Iris pigment epithelial cell (primary cell): ENCODE measurements around the gene EVI2B.
"Not testable (repeated sequence)": the region's sequence is repeated elsewhere in the genome, so short reads cannot be mapped to it uniquely, and the experiment has no call there.

Source experiments
- DNase-seq: peaks from one replicate; pipeline ENCODE4 v3.0.0-alpha.2; 2011; ENCODE audit warnings: low read depth

The EVI2B gene, protein sequence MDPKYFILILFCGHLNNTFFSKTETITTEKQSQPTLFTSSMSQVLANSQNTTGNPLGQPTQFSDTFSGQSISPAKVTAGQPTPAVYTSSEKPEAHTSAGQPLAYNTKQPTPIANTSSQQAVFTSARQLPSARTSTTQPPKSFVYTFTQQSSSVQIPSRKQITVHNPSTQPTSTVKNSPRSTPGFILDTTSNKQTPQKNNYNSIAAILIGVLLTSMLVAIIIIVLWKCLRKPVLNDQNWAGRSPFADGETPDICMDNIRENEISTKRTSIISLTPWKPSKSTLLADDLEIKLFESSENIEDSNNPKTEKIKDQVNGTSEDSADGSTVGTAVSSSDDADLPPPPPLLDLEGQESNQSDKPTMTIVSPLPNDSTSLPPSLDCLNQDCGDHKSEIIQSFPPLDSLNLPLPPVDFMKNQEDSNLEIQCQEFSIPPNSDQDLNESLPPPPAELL

DNA sequence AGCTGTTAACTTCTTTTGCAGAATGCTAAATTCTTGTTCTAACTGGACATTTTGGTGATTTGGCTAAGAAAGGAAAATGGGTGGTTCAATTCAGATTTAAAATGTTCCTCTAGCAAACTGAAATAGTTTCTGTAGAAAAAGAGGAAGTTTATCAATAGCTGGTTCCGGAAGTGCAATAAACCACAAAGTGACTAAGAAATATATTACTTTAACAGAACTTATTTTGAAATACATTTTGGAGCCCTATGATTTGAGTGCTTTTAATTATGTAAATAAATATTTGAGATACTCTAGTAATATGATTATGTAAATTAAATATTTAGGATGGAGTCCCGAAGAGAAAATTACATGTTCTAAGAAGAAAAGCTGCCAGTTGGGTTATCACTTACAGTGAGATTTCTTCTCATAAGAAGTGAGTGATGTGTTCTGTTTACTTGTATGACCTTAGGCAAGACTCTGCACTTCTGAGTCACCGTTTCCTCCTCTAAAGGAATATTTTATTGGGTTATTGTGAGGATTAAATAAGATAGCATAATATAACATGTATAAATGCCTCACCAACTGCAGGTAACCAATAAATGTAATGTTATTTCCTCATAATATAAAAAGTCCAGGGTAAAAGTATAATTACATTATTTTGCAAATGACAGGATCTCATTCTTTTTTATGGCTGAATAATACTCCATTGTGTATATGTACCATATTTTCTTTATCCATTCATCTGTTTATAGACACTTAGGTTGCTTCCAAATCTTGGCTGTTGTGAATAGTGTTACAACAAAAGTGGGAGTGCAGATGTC, at the start of gene EVI2B:
Gene EVI2B, minus strand, starts transcription at position 73 of the 800 bp plus-strand sequence. CDS start 8,445 bp downstream, outside the sequence.
- DNase-seq = peak; percentile 91

DNA sequence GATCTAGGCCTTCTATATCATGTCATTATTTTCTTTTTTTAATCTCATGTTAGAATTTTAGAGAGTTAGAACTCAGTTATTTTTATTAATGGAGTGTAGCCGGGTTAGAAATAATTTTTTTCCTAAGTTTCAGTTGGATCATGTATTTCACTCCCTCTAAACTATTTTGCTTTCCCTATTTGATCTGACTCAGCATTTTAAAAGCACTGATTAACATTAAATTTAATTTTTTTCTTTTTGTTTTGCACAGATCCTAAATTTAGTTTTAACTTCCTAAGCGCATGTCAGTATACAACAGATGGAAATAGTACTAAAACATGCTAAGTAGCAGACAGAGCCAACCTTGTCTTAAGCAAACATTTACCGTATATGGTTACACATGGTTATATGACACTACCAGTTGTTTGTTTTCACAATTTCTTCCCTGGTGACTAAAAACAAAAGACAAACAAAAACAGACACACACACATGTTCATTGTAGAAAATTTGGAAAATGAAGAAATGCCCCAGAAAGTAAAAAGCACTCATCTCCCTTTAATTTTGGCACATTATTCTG, 44.1 kb upstream of the EVI2B start:
- peak; percentile 18 for DNase-seq

DNA sequence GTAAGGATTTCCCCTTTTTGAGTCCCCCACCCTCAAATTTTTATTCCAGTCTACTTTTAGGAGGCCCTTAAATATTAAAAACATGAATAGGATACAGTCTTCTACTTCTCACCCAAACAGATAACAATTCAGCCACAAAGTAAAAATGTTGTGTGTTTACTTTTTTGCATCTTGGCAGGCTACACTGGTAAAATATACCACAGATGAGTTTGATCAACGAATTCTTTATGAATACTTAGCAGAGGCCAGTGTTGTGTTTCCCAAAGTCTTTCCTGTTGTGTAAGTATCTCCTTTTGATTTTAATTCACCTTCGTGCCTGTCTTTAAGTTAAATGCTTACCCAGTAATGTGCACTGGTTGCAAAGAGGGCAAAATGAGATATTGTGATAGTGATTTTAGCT, 43.2 kb upstream of the EVI2B start:
- peak; percentile 15 for DNase-seq

DNA sequence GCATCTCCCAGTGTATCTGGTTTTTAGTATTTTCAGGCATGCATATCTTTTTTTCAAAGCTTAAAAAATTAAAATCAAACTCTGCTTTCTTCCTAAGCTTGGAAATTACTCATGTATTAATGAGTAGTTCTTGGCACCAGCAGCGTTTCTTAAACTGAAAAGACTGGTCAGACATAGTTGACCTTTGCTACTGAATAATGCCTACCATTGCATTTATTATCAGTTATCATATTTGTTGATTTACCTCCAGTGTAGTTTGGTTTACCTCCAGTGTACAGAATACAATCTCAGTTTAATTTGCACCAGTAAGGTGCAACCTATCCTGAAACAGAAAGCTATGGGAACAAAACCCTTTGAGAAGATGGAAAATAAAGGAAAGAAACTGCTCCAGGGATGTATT, 42.1 kb upstream of the EVI2B start:
- no peak for DNase-seq

DNA sequence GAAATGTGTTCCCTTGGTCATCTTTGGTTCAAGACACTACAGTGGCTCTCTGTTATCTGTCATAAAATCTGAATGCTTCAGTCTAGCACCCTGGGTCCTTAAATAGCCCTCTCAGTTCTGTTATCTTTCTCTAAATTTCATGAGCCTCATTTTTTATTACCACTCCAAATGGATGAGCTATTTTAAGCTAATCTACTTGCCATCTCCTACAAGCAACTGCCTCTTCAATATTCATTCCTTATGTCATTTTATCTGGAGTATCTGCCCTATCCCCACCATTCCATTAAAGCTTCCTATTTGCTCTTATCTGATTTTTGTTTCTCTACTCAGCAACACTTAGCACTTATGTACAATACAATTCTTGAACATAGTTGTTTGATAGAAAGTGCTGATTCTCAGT, 35.6 kb upstream of the EVI2B start:
- no peak for DNase-seq

DNA sequence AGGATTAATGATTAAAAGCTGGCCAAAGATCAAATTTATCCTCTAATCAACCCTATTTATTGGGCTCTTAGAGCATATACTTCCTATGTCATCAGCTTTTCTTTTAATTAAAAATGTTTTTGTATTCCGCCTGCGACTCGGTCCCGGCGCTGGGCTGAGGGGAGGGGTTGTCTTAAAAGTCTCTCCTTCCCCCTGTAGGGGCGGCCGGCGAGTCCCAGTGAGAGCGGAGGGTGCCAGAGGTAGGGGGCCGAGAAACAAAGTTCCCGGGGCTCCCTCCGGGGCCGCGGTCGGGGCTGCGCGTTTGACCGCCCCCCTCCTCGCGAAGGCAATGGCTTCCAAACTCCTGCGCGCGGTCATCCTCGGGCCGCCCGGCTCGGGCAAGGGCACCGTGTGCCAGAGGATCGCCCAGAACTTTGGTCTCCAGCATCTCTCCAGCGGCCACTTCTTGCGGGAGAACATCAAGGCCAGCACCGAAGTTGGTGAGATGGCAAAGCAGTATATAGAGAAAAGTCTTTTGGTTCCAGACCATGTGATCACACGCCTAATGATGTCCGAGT, 31.4 kb upstream of the EVI2B start:
- DNase-seq = not testable (repeated sequence)

DNA sequence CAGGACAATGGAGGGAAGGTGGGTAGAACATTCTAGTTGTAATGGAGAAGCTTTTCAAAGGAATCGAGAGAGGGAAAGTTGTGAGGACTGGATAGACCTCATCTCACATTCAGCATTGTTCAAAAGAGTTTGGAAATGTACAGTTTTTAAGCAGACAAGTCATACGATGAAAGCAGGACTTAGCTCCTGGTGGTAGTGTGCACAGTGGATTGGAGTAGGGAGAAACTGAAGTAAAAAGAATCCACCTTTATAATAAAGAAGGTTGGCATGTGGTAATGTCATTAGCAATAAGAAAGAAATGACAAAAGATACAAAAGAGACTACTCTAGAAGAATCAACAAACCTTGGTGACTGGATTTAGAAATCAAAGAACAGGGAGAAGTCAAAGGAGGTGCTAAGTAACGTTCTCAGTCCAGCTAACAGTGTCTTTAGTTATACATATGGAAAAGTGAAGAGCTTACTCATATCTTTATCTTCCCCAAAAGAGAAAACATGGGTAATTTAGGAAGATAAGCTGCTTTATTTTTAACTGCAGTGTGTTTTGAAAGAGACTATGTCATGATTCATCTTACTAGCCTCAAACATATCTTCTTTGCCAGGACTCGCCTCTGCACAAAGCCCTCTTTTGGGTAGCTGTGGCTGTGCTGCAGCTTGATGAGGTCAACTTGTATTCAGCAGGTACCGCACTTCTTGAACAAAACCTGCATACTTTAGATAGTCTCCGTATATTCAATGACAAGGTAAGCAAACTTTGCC, 26.2 kb upstream of the EVI2B start:
- peak; percentile 90 for DNase-seq

DNA sequence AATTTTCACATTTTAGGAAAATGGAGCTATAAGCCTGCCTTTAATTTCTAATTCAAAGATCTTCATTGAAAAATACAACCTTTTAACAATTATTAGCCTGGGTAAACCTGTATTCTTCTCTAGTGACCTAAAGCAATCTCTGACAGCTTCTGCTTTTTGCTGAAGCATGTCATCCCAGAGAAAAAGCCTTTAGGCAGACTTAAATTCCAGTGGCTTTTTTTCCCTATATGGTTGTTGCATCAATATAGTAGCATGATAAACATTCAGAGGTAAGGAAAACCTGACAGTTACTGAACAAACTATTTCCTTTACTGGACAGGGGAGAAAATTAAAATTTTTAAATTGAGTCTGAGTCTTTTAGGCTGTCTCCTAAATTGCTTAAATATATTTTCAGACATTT, 15.4 kb upstream of the EVI2B start:
- DNase-seq = peak; percentile 31

DNA sequence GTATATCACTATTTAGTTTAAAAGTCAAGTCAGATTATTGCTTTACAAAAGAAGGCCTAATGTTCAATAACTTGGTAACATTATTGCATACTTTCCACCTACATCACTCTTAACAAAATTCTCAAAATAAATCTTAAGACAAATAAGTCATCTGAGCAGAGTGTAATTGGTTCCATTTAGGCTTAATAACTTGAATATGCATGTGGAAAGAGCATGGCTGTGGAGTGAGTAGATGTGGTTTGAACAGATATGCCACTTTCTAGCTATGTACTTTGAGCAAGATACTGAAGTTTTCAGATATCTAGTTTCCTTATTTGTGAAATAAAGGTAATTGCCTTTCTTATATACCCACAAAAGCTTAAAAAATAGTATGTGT, 14.3 kb upstream of the EVI2B start:
- peak; percentile 81 for DNase-seq

DNA sequence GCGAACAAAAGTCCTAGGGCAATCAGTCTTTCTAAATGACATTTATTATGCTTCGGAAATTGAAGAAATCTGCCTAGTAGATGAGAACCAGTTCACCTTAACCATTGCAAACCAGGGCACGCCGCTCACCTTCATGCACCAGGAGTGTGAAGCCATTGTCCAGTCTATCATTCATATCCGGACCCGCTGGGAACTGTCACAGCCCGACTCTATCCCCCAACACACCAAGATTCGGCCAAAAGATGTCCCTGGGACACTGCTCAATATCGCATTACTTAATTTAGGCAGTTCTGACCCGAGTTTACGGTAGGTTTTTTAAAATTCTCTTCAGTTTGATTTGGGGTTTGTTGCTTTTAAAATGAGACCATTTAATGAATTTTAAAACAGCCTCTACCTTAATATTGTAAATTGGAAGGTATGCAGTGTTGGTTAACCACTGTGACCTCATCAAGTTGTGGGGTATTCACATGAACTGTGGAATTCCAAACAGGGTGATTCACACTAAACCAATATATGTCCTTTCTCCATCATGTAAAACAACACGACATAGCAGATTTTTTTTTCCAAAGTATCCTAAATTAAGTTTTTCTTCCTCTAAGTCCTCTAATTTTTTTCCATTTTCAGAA, 13.8 kb upstream of the EVI2B start:
- peak; percentile 95 for DNase-seq

DNA sequence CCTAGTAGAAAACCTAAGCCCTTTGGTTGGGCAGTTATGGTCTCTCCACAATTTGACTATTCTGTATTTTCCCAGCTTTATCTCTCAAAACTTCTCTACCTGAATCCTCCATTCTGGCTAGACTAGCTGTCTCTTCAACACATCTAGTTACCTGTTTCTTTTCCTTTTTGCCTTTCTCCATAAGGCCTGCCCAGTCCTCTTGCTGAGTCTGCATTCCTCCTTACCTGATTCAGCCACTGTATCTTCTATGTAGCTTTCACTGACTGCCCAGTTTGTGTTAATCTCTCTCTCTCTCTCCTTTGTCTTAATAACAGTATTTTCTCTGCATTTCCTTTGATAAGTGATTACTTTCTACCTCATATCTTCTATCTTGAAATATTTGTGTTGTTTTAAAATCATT, 9.7 kb upstream of the EVI2B start:
- DNase-seq = no peak

DNA sequence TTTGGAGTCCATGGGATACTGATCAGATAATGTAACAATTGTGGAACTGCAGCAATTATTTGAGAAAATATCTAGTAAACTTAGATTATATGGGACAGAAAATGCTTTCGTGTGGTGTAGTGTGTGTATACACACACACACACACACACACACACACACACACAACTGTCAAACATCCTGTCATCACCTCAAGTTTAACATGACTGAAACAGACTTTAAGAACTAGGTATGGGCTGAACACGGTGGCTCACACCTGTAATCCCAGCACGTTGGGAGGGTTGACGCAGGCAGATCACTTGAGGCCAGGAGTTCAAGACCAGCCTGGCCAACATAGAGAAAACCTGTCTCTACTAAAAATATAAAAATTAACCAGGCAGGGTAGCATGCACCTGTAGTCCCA, 8.1 kb upstream of the EVI2B start:
- no peak for DNase-seq

DNA sequence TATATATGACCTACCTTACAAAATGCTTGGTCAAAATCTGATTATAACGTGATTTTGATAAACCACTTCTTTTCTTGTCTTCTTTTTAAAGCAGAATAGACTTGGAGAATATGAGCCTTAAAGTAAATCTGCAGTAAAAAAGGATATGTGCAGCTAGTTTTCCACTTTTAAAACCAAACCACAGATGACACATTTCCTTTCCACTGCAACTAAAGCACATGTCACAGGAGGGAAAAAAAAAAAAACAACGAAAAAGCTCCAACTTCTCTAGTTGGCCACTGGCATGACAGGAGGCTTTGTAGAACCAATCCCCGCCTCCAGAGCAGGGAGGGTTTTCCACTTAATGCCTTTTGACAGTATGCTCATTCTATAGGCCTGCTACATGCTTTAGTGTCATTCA, 7.6 kb upstream of the EVI2B start, which contains the start of gene EVI2A:
Gene EVI2A, minus strand, starts transcription at position 142 of the 400 bp plus-strand sequence. CDS start 2,609 bp downstream, outside the sequence.
- DNase-seq = peak; percentile 92

DNA sequence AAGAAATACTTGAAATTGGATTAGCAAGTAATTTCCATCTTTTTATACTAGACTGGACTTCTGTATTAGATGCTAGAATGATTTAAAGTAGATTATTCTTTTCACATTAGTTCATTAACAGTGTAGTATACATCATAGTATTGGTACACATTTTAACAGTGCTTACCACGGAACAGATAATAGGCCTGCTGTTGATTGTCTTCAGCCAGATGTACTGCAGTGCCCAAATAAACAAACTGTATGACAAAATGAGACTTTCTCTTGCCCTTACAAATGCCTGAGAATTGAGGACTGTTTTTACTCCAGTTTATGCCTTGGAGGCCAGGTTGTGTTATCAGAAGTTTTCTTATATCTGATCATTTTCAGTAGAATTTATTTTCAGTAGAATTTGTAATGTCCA, 6.9 kb upstream of the EVI2B start:
- no peak for DNase-seq

DNA sequence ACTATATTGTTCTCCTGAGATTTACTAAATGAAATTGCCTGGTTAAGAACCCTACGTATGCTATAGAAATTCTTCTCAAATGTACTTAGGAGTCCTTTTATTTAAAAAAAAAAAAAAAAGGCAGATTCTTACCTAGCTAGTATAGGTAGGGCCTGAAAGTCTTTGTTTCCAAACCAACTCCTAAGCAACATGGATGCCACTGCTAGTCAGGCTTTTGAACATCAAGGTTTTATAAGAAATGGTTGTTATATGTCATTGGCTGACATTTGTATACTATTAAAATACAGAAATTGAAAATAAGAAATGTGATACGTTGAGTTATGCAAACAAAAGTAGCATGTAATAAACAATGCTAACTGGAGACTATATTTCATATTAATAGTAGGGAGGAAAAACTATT, 6.4 kb upstream of the EVI2B start:
- no peak for DNase-seq

DNA sequence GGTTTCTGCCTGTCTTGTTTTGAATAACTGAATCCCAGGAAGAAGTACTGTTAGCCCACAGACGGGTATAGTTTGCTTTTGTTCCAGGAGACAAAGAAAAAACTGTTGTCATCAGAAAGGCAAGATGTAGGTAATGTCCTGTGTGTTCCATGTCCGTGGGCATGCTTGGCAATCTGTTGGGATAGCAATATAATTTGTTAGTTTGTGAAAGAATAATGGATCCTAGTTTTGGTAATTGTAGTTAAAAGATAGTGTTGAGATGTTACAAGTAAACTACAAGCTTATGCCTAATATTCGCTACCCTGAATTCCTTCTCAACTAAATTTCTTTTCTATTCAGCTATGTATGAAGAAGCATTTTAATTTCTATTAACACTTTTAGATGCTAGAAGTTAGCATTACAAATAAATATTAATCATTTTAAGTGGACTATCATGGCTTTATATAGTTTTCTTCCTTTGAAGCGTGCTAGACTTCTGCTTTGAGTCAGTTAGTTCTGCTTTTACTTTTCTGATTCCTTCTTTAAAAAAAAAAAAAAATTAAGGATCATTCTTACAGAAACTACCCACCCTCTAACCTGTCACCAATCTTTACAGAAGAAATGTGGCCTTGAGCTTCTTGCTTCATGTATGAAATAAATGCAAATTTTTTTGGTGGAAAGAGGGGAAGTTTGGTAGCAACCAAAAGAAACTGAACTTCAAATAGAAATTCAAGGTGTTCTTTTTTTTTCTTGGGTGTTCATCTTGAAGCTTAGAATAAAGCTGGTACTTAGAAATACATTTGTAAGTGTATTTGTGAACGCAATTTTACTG, 5.2 kb upstream of the EVI2B start:
- DNase-seq = no peak

DNA sequence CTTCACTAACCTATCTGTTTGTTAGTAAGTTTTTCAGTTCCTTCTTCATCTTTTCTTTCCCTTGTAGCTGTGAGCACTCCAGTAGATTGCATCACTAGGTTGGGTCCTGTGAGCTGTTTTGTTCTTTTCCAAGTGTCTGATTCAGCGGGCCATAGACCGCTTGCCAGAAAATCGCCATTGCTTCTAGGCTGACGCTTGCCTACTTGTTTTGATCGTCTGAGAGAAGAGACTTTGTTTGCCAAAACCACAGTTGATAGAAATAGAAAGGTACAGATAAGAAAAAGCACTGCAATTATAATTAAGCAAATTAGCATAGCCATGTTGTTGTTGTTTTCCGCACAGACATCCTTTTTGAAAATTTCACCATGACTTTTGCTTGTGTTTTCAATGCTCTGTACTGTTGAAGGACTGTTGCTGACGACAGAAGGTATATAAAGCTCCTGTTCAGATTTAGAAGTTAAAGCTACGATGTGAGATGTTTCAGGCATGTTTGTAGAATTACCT, 4.5 kb upstream of the EVI2B start:
- peak; percentile 97 for DNase-seq

DNA sequence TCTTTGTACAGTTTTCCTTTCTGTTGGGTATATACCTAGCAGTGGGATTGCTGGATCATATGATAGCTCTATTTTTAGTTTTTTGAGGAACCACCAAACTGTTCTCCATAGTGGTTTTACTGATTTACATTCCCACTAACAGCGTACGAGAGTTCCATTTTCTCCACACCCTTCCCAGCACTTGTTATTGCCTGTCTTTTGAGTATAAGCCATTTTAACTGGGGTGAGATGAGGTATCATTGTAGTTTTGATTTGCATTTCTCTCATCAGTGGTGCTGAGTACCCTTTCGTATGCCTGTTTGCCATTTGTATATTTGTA, 887 bp upstream of the EVI2B start:
- no peak for DNase-seq

DNA sequence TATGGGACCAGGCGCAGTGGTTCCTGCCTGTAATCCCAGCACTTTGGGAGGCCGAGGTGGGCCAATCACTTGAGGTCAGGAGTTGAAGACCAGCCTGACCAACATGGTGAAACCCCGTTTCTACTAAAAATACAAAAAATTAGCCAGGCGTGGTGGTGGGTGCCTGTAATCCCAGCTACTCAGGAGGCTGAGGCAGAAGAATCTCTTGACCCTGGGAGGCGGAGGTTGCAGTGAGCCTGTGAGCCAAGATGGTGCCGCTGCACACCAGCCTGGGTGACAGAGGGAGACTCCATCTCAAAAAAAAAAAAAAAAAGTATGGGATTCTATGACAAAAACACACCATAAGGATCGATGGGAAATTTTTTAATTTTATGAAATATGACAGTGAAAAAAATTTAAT, 1.6 kb downstream of the EVI2B start:
- DNase-seq = not testable (repeated sequence)

DNA sequence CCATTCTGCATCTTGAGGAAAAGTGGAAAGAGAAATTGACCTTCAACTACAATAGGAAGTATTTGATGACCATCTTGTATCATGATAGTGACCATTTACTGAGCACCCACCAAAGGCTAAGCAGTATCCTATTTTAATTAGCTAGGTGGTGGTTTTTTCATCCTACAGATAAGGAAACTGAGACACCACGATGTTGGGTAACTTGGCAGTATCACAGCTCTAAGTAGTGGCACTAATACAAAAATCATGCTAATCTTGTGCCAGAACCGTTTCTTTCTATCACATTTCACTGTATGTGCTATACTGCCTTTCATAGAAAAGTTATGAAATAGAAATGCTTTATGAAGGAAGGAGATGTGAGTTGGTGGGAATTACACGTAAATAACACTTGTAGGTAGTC, 2.3 kb downstream of the EVI2B start:
- DNase-seq = no peak
